H1 (cell line): ENCODE measurements around the gene KCTD16. TPM values are rescaled to one million over a fixed set of nuclear protein-coding genes. Genes with fewer than 3 reads are reported as not detected.

Experiments
- CTCF ChIA-PET: fragments of 300-600 bp; sonication (Branson Sonifier 250); formaldehyde crosslinking; loops from one replicate; lab custom pipeline; 2021; ENCODE audit not compliant: partially characterized antibody; lab: Charles Lee
- POLR2A ChIA-PET: fragments of 300-600 bp; sonication (Branson Sonifier 250); formaldehyde crosslinking; loops from one replicate; lab custom pipeline; 2021; ENCODE audit warnings: inconsistent platforms; ENCODE audit not compliant: partially characterized antibody; lab: Charles Lee
- DNase-seq, 2 experiments: peaks; one replicate each; pipeline versions ENCODE4 v3.0.0 to v3.0.0-alpha.2; 2010 to 2022; ENCODE audit warnings: low spot score in 2 of 2, low read depth in 1 of 2, mixed read lengths in 1 of 2
- FAIRE-seq: peaks from 2 replicates; lab custom pipeline; 2011; peaks lifted over from hg19 to GRCh38; lab: Jason Lieb, UNC
- H2AFZ ChIP-seq: 2 replicates; pipeline ENCODE4 v1.8.1; 2012; ENCODE audit warnings: low read length, inconsistent platforms
- H2AK5ac ChIP-seq: 2 replicates; pipeline ENCODE4 v1.6.1; 2013; ENCODE audit warnings: low read depth, low read length
- H2BK120ac ChIP-seq: replicated peaks from 2 replicates; pipeline ENCODE3; 2013; ENCODE audit warnings: low read depth, low read length, inconsistent platforms
- H2BK12ac ChIP-seq: 2 replicates; pipeline ENCODE4 v1.6.1; 2013; ENCODE audit warnings: low read depth, low read length
- H2BK15ac ChIP-seq: 2 replicates; pipeline ENCODE4 v1.6.1; 2013; ENCODE audit warnings: low read length
- H2BK20ac ChIP-seq: 2 replicates; pipeline ENCODE4 v1.6.1; 2013; ENCODE audit warnings: low read length
- H2BK5ac ChIP-seq: 2 replicates; pipeline ENCODE4 v1.6.1; 2013; ENCODE audit warnings: low read depth, low read length
- H3K14ac ChIP-seq: 2 replicates; pipeline ENCODE4 v1.6.1; 2013; ENCODE audit warnings: inconsistent platforms; ENCODE audit not compliant: insufficient read length
- H3K18ac ChIP-seq: 2 replicates; pipeline ENCODE4 v1.6.1; 2013; ENCODE audit warnings: low read length; ENCODE audit errors: extremely low read depth
- H3K23ac ChIP-seq: 2 replicates; pipeline ENCODE4 v1.6.1; 2013; ENCODE audit warnings: inconsistent platforms; ENCODE audit not compliant: insufficient read length
- H3K23me2 ChIP-seq: 2 replicates; pipeline ENCODE4 v1.6.1; 2013; ENCODE audit warnings: low read depth, low read length
- H3K27ac ChIP-seq: 2 replicates; pipeline ENCODE4 v1.6.1; 2011; ENCODE audit warnings: low read depth, low read length, inconsistent platforms
- H3K27me3 ChIP-seq, 4 experiments: replicated peaks in 1 of 4; 1 replicate in 1 of 4; 2 replicates in 3 of 4; pipeline versions ENCODE4 v1.6.1 to v1.8.1; 2011 to 2013; ENCODE audit warnings: low read length in 3 of 4, mild to moderate bottlenecking in 3 of 4, inconsistent platforms in 2 of 4, mixed read lengths in 2 of 4, moderate library complexity in 1 of 4; ENCODE audit not compliant: control insufficient read depth in 3 of 4, insufficient read depth in 3 of 4; ENCODE audit errors: extremely low read depth in 1 of 4
- H3K36me3 ChIP-seq, 4 experiments: 2 replicates each; pipeline versions ENCODE4 v1.6.1 to v1.8.1; 2011 to 2013; ENCODE audit warnings: mild to moderate bottlenecking in 4 of 4, low read length in 3 of 4, moderate library complexity in 2 of 4, control low read depth in 1 of 4, inconsistent platforms in 1 of 4; ENCODE audit not compliant: insufficient read depth in 4 of 4, control insufficient read depth in 2 of 4
- H3K4ac ChIP-seq: replicated peaks from 2 replicates; pipeline ENCODE3; 2013; ENCODE audit warnings: low read length, low read depth, mixed read lengths, inconsistent platforms; ENCODE audit not compliant: insufficient read length
- H3K4me1 ChIP-seq, 4 experiments: replicated peaks in 1 of 4; 1 replicate in 1 of 4; 2 replicates in 3 of 4; pipeline versions ENCODE4 v1.6.1 to v1.8.1; 2011 to 2013; ENCODE audit warnings: low read length in 3 of 4, inconsistent platforms in 2 of 4, mixed read lengths in 1 of 4; ENCODE audit not compliant: insufficient read depth in 4 of 4, control insufficient read depth in 3 of 4
- H3K4me2 ChIP-seq, 2 experiments: 2 replicates each; pipeline versions ENCODE4 v1.6.1 to v1.8.1; 2011 to 2013; ENCODE audit warnings: low read depth in 2 of 2, low read length in 2 of 2, control low read depth in 1 of 2, inconsistent platforms in 1 of 2, mild to moderate bottlenecking in 1 of 2; ENCODE audit not compliant: insufficient read depth in 1 of 2
- H3K4me3 ChIP-seq, 4 experiments: fragments of 200-600, 300-600 bp in 1 of 4; sonication (generic), shearing (Covaris generic), sonication (Bioruptor Twin) in 1 of 4; 2 replicates each; pipeline versions ENCODE4 v1.5.1 to v1.8.1; 2011 to 2016; ENCODE audit warnings: low read length in 4 of 4, low read depth in 3 of 4, control low read depth in 2 of 4, inconsistent platforms in 2 of 4, mild to moderate bottlenecking in 2 of 4, mixed read lengths in 1 of 4, moderate library complexity in 1 of 4; ENCODE audit not compliant: insufficient read depth in 2 of 4; ENCODE audit errors: extremely low read depth in 1 of 4
- H3K56ac ChIP-seq: replicated peaks from 2 replicates; pipeline ENCODE3; 2013; ENCODE audit warnings: low read depth, mild to moderate bottlenecking, mixed read lengths, low read length, inconsistent platforms; ENCODE audit not compliant: insufficient read length
- H3K79me1 ChIP-seq: 2 replicates; pipeline ENCODE4 v1.6.1; 2013; ENCODE audit warnings: low read depth, low read length, control low read depth
- H3K79me2 ChIP-seq, 2 experiments: 2 replicates each; pipeline versions ENCODE4 v1.6.1 to v1.8.1; 2012 to 2013; ENCODE audit warnings: low read length in 2 of 2, mild to moderate bottlenecking in 2 of 2, inconsistent platforms in 1 of 2; ENCODE audit not compliant: insufficient read depth in 2 of 2, control insufficient read depth in 1 of 2
- H3K9ac ChIP-seq, 4 experiments: replicated peaks in 1 of 4; 1 replicate in 1 of 4; 2 replicates in 3 of 4; pipeline versions ENCODE4 v1.6.1 to v1.8.1; 2011 to 2013; ENCODE audit warnings: low read depth in 3 of 4, low read length in 3 of 4, control low read depth in 2 of 4, mild to moderate bottlenecking in 2 of 4, moderate library complexity in 2 of 4, inconsistent platforms in 1 of 4; ENCODE audit errors: extremely low read depth in 1 of 4
- H3K9me3 ChIP-seq, 2 experiments: 2 replicates each; pipeline versions ENCODE4 v1.6.1 to v1.8.1; 2012 to 2013; ENCODE audit warnings: mild to moderate bottlenecking in 2 of 2, moderate library complexity in 2 of 2, control low read depth in 1 of 2, inconsistent platforms in 1 of 2, low read depth in 1 of 2, low read length in 1 of 2, mixed read lengths in 1 of 2; ENCODE audit not compliant: insufficient read depth in 2 of 2
- H4K20me1 ChIP-seq, 2 experiments: replicated peaks in 1 of 2; 2 replicates each; pipeline versions ENCODE3 to v1.8.1; 2011 to 2013; ENCODE audit warnings: inconsistent platforms in 2 of 2, low read length in 2 of 2, mild to moderate bottlenecking in 1 of 2; ENCODE audit not compliant: insufficient read depth in 2 of 2, control insufficient read depth in 1 of 2
- H4K5ac ChIP-seq: 2 replicates; pipeline ENCODE4 v1.6.1; 2013; ENCODE audit warnings: low read length, low read depth, mixed read lengths, inconsistent platforms; ENCODE audit not compliant: insufficient read length
- H4K8ac ChIP-seq: 2 replicates; pipeline ENCODE4 v1.8.0; 2013; ENCODE audit warnings: mild to moderate bottlenecking, moderate library complexity, low read length, inconsistent platforms; ENCODE audit not compliant: insufficient read depth; ENCODE audit errors: extremely low read depth
- H4K91ac ChIP-seq: replicated peaks from 2 replicates; pipeline ENCODE3; 2013; ENCODE audit warnings: low read length, mixed read lengths, inconsistent platforms; ENCODE audit not compliant: insufficient read length
- ATF2 ChIP-seq: IDR thresholded peaks from 2 replicates; pipeline ENCODE4 v1.6.1; 2012; ENCODE audit warnings: low read length, inconsistent platforms
- BACH1 ChIP-seq: IDR thresholded peaks from 2 replicates; pipeline ENCODE4 v1.6.1; 2012; ENCODE audit warnings: low read length, improper control_type of control experiment
- BRCA1 ChIP-seq: IDR thresholded peaks from 2 replicates; pipeline ENCODE4 v1.6.1; 2012; ENCODE audit warnings: low read depth, low read length, improper control_type of control experiment
- CBX5 ChIP-seq: fragments of 300-800, 300-1000 bp; sonication (generic); IDR thresholded peaks from 2 replicates; pipeline ENCODE4 v1.7.1; 2016; ENCODE audit warnings: antibody characterized with exemption, low read length, low read depth
- CHD1 ChIP-seq: IDR thresholded peaks from 2 replicates; pipeline ENCODE4 v1.6.1; 2012; ENCODE audit warnings: low read depth, low read length, improper control_type of control experiment
- HDAC6 ChIP-seq: IDR thresholded peaks from one replicate; pipeline ENCODE4 v1.7.1; 2012; ENCODE audit warnings: low read depth, mild to moderate bottlenecking, inconsistent platforms, low read length, moderate library complexity
- KDM4A ChIP-seq: IDR thresholded peaks from one replicate; pipeline ENCODE4 v1.7.1; 2012; ENCODE audit warnings: low read depth, mild to moderate bottlenecking, moderate library complexity, low read length, inconsistent platforms; ENCODE audit not compliant: severe bottlenecking
- MAFK ChIP-seq: IDR thresholded peaks from 2 replicates; pipeline ENCODE4 v1.6.1; 2012; ENCODE audit warnings: low read depth, mild to moderate bottlenecking, improper control_type of control experiment, low read length
- NRF1 ChIP-seq: IDR thresholded peaks from 2 replicates; pipeline ENCODE4 v1.6.1; 2011; ENCODE audit warnings: mild to moderate bottlenecking, low read depth, low read length, improper control_type of control experiment
- SAP30 ChIP-seq: fragments of 300-600 bp; sonication (generic); IDR thresholded peaks from 2 replicates; pipeline ENCODE4 v1.7.1; 2012; ENCODE audit warnings: low read length, moderate library complexity, mild to moderate bottlenecking, inconsistent platforms; ENCODE audit not compliant: insufficient read depth, insufficient replicate concordance
- SP4 ChIP-seq: IDR thresholded peaks from 2 replicates; pipeline ENCODE4 v1.6.1; 2012; ENCODE audit warnings: low read length, inconsistent platforms
- ZNF274 ChIP-seq: IDR thresholded peaks from 2 replicates; pipeline ENCODE4 v1.7.0; 2012; ENCODE audit warnings: low read length, borderline replicate concordance; ENCODE audit errors: extremely low read depth
- WGBS, 2 experiments: shearing (Covaris generic) in 1 of 2; methylation state at CpG; one replicate each; pipeline versions ENCODE4 v1.1.6 to v1.1.7; 2013 to 2015; ENCODE audit warnings: low lambda C conversion rate in 2 of 2, mixed read lengths in 2 of 2, inconsistent platforms in 1 of 2, low coverage in 1 of 2, missing lambda C conversion rate in 1 of 2; ENCODE audit not compliant: insufficient replicate concordance in 2 of 2, insufficient coverage in 1 of 2, insufficient read length in 1 of 2; ENCODE audit errors: extremely low coverage in 1 of 2, missing lambda C conversion rate in 1 of 2; 5-methylcytosine and 5-hydroxymethylcytosine counted together
- polyA plus RNA-seq, 7 experiments: library from polyadenylated mRNA; depleted of rRNA in 3 of 7; stranded (reverse) in 5 of 7; unstranded in 2 of 7; fragments of >200 nt in 5 of 7; fragments of 200-250 nt in 2 of 7; gene quantifications; 1 replicate in 5 of 7; 2 replicates in 1 of 7; 4 replicates in 1 of 7; pipeline versions ENCODE4 v1.2.1 to v1.2.3, GENCODE V29; 2011 to 2013; ENCODE audit warnings: missing spikeins in 2 of 7, mixed read lengths in 2 of 7
- total RNA-seq: library from RNA; stranded (reverse); fragmentation: NEBNext Ultra II Directional; extraction: Animal tissue kit (Norgen Biotek cat#: 25700); gene quantifications from 2 replicates; pipeline ENCODE4 v1.2.1, GENCODE V29; 2021

The KCTD16 gene
- total and polyA plus RNA-seq, 2 of the 8 experiments (the other 6 are each of a cell fraction or from before 2014, with no cell fraction given) = 0.03 to 0.24 TPM

DNA sequence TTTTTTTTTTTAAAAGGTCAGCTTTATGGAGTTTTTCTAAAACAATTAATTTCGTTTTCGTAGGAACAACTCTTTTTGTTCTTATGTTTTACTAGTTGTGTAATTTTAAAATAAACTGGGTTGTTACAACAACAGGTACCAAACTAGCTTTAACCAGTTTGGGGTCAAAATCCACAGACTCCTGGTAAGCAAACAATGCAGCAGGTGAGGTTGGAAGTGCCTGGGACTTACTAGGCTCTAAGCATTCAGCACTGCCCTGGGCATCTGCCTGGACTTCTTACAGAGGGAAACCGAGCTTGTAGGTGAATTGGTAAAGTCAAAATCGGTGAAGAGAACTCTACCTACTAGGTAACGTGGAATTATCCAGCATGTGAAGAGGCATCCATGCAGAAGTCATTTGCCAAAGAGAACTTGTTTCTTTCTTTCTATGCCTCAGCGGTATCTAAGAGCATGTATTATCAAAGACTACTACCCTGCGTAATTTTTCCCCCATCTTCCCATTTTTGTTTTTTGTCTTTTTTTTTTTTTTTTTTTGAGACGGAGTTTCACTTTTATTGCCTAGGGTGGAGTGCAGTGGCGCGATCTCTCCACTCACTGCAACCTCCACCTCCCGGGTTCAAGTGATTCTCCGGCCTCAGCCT lies 145.4 kb downstream of the KCTD16 start:
- no peak overlapping the region for H4K91ac ChIP-seq
- WGBS, 2 experiments = 86% methylated on average over 11 of the region's 12 CpGs; no CpG with 5 or more reads in 1 of the 2 experiments
- no peak overlapping the region for H3K56ac ChIP-seq
- no peak overlapping the region for H4K5ac ChIP-seq
- H3K4ac ChIP-seq = no peak overlapping the region
- no peaks in the 10 kb centered on the region for H3K79me1 ChIP-seq
- no peak overlapping the region for H3K9ac ChIP-seq
- no peaks in the 10 kb centered on the region for H3K79me2 ChIP-seq
- no peaks in the 10 kb centered on the region for H4K20me1 ChIP-seq
- H3K36me3 ChIP-seq = no peaks in the 10 kb centered on the region
- H3K27me3 ChIP-seq = no peaks in the 10 kb centered on the region
- 0 out of 2 replicates have a peak overlapping the region, but pooled peaks have one; percentile 50 for H2BK15ac ChIP-seq
- peak overlapping the region; percentile 59; the same call in 1 of the 2 replicates for H2AFZ ChIP-seq
- no peak overlapping the region for H4K8ac ChIP-seq
- H3K18ac ChIP-seq = no peak overlapping the region
- peak overlapping the region in 1 of 2 experiments; percentile 3; a peak in 1 of 4 replicates for H3K4me2 ChIP-seq
- H3K4me1 ChIP-seq = peaks cover 0 to 8% (median 6%) of the 10 kb centered on the region in 4 experiments; a peak in 3 of 7 replicates
- H2BK120ac ChIP-seq = no peak overlapping the region
- no peak overlapping the region for H3K23ac ChIP-seq
- no peak overlapping the region for H2BK20ac ChIP-seq
- H3K4me3 ChIP-seq = no peak overlapping the region
- H2BK5ac ChIP-seq = no peak overlapping the region
- no peak overlapping the region for H3K14ac ChIP-seq
- POLR2A ChIA-PET = no interaction called here
- no peak overlapping the region for H2AK5ac ChIP-seq
- DNase-seq = no peak
- no peaks in the 10 kb centered on the region for H3K9me3 ChIP-seq
- H3K23me2 ChIP-seq = no peaks in the 10 kb centered on the region
- CTCF ChIA-PET = no interaction called here
- H3K27ac ChIP-seq = no peak overlapping the region
- peak overlapping the region; percentile 82 for H2BK12ac ChIP-seq
- no peak for FAIRE-seq
- no peak for TF ChIP-seq HDAC6
- no peak for TF ChIP-seq SP4
- no peak for TF ChIP-seq BRCA1
- TF ChIP-seq BACH1 = no peak
- TF ChIP-seq KDM4A = no peak
- no peak for TF ChIP-seq NRF1
- no peak for TF ChIP-seq ATF2
- TF ChIP-seq SAP30 = no peak
- no peak for TF ChIP-seq CBX5
- TF ChIP-seq MAFK = no peak
- TF ChIP-seq CHD1 = no peak
- TF ChIP-seq ZNF274 = no peak
